Testis (tissue), 2 donors: Measurements from ENCODE around the gene ITGA1.

Experiments used
- POLR2A ChIP-seq: fragments of 450-650 bp; IDR thresholded peaks from one replicate; pipeline ENCODE4 v1.6.1; 2017; ENCODE audit warnings: antibody characterized with exemption, mild to moderate bottlenecking, moderate library complexity
- TF ChIP-seq, protein P1 (sequence below), 3 experiments: fragments of 450-650 bp in 2 of 3; fragments of 200-600 bp in 1 of 3; sonication (generic) in 1 of 3; IDR thresholded peaks; one replicate each; pipeline ENCODE4 v1.5.1; 2016 to 2019; ENCODE audit warnings: antibody characterized with exemption in 3 of 3, mild to moderate bottlenecking in 2 of 3, moderate library complexity in 1 of 3

DNA sequence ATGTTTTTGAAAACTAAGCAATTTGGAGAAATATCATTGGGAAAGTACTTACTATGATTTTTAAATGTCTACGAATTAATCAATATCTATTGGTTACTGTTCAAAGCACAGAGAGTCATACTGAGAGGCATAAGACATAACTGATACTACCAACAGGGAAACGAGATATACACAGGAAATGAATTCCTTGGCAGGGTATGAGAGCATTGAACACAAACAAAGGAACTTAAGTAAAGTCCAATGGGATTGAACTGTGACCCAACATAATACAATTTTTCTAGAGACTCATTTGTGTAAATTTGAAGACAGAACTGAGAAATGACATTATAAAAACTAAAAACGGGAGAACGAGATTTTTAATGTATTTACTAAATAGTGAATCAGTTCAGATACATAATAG, 1.3 kb upstream of the ITGA1 start:
- no peak for TF ChIP-seq POLR2A
- TF ChIP-seq, protein P1, sequence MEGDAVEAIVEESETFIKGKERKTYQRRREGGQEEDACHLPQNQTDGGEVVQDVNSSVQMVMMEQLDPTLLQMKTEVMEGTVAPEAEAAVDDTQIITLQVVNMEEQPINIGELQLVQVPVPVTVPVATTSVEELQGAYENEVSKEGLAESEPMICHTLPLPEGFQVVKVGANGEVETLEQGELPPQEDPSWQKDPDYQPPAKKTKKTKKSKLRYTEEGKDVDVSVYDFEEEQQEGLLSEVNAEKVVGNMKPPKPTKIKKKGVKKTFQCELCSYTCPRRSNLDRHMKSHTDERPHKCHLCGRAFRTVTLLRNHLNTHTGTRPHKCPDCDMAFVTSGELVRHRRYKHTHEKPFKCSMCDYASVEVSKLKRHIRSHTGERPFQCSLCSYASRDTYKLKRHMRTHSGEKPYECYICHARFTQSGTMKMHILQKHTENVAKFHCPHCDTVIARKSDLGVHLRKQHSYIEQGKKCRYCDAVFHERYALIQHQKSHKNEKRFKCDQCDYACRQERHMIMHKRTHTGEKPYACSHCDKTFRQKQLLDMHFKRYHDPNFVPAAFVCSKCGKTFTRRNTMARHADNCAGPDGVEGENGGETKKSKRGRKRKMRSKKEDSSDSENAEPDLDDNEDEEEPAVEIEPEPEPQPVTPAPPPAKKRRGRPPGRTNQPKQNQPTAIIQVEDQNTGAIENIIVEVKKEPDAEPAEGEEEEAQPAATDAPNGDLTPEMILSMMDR (IDR thresholded peaks at IDR 0.05) = no peak
